ENCODE results near the gene RNASE4.
"Not testable (repeated sequence)": the region's sequence is repeated elsewhere in the genome, so short reads cannot be mapped to it uniquely, and the experiment has no call there.

The RNASE4 gene

DNA sequence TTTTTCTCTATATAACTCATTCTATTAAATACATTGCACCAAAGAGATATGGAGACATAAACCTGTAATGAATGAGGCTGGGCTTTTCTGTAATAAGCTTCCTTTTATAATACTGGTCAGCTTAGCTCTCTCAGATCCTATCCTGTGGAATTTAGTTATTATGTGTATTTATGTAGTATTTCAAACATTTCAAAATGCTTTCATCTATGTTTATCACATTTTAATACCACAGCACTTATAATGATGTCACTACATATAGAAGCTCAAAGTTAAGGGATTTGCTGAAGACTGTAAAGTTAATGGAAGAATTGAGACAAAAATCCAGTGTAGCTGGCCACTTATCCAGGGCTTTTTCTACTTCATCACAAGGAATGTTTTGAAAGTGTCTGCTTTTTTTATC is 15.6 kb downstream of the RNASE4 start:
- DNase-seq, result no peak

DNA sequence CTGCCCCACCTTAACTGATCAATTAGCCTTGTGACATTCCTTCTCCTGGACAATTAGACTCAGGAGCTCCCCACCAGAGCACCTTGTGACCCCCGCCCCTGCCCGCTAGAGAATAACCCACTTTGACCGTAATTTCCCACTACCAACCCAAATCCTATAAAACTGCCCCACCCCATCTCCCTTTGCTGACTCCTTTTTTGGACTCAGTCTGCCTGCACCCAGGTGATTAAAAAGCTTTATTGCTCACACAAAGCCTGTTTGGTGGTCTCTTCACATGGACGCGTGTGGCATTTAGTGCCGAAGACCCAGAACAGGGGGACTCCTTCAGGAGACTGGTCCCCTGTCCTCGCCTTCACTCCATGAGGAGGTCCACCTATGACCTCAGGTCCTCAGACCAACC is 16.6 kb downstream of the RNASE4 start:
- not testable (repeated sequence) for DNase-seq

DNA sequence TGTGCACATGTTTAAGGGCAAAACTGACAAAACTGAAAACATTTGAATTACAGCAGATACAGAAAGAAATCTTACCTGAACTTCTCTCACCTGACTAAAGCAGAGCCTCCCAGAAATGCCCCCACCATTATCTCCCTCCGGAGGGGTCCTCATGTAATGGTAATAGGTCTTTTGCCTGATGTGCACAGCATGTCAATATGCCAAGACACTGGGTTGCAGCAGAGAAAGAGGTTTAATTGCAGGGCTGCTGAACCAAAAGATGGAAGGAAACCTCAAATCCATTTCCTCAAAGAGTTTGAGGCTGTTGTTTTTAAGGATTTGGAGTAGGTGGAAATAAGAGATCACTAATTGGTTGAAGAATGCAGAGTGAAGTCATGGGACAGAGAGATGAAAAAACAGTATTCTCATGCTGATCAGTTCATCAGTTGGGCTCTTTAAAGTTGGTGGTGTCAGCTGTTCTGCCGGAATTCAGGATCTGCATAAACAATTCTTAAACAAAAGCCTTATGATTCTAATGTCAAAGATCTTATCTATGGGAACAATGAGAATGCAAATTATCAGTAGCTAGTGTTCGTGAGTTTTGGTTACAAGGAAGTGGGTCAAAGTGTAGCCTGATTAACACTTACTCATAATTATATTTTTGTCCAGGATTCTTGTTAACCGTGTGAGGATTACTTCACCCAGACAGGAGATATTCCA is 22.4 kb downstream of the RNASE4 start:
- DNase-seq, result no peak

DNA sequence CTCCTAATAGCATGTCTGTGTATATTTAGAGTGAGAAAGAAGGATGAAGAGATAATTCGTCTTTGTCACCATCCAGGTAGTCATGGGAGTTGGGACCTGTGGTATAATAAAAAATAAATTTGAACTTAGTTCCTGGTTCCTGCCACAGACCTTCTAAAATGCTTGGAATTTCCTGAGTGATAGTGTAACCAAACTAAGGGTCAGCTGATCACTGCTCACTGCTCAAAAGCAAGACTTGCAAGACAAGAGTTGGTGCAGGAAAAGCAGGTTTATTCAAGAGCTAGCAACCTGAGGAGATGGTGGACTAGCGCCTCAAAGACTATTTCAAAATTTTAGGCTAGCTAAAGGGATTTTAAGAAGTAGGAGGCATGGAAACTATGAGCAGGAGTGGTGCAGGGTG is 23.3 kb downstream of the RNASE4 start:
- no peak for DNase-seq

DNA sequence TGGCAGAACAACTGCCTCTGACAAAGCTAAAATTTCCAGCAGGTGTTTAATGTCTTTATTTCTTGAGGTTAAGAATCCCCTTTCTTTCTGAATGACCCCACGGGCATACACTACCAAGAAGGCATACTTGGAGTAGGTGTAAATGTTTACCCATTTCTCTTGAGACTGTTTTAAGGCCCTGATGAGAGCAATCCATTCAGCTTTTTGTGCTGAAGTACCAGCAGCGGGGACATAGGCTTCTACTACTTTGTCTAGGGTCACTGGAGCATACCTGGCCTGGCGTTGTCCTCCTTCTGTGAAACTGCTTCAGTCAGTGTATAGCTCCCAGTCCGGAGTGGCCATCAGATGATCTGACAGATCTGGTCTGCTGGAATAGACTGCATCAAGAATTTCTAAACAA is 26.9 kb downstream of the RNASE4 start:
- DNase-seq, result no peak

DNA sequence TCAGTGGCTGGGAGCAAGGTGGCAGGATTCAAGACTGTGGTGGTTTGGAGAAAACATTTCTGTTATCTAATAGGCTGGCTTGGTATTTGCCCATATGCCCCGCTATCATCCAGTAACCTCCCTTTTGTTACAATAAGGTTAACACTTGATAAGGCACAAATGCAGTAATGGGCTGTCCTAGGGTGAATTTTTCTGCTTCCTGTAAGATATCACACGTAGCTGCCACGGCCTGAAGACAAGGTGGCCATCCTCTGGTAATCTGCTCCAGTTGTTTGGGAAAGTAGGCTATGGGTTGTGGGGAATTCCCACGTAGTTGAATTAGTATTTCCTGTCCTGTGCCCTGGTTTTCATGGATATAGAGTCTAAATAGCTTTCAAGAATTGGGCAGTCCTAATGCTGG is 27.3 kb downstream of the RNASE4 start:
- no peak for DNase-seq

DNA sequence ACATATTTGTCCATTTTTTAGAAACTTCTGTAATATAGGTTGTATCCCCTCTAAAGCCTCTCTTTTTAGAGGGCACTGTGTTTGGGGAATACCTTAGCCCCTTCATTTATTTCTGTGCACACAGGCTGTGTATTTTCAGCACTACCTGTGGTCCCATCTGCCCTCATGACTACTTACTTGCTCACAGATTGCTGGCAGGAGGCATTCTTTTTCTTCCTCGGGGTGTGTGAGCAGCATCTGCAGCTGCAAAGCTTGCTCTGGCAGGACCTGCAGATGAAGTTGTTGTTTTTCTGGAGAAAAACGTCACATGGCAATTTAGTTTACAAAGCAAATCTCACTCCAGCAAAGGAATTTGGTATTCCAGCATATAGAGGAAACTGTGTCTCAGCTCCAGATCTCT is 28.5 kb downstream of the RNASE4 start:
- no peak for DNase-seq

DNA sequence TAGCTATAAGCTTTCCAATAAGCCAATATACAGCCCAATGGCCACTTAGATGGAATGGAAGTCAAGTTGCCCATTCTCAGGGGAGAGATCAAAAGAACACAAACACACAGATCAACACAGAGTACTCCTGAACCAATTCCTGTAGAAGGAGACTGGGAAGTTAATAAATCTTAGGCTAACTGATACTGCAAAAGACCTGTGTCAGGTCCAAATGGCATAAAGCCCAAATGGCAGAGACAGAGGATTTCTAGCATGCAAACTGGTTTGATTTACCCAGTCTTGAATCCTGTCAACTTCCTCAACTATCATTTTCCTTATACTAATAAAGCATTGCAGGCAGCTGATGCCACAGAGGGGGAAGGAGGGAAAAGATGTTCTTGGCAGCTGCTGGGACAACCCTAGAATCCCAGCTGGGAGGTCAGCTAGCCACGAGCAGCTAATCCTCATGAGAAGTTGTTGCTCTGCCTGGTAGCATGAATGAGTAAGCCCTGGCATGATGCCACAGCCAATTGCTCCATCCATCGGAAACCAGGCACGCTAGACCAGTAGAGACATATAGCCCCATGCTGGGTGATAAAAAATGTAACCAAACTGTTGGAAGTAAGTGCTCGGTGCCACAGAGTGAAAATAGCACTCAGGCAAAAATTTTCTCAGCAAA is 30.4 kb downstream of the RNASE4 start:
- no peak for DNase-seq

DNA sequence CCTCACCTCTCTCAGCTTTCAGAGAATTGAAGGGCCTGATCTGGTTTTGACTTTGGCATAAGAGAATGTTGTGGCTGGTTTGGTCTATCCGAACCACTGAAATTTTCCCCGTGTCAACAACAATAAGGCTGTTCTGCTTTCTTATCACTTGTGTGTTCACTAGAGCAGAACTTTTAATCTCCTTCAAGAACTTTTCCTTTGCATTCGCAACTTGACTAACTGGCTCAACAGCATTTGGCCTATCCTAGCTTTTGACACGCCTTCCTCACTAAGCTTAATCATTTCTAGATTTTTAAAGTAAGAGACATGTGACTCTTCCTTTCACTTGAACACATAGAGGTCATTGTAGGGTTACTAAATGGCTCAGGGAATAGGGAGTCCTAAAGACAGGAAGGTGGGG is 35.4 kb downstream of the RNASE4 start:
- no peak for DNase-seq

DNA sequence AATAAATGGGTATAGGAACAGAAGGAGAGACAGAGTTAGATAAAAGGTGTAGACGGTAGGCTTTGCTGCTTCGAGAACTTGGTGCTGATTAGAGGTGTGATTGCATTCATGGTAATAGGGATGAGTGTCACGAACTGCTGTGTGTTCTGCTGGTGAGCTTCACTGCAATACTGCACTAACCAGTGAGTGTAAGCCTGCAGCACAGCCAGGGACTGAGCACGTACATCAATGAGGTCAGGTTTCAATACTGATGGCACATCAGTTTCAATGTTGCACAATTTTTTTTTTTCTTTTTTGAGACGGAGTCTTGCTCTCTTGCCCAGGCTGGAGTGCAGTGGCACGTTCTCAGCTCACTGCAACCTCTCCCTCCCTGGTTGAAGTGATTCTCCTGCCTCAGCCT is 36.4 kb downstream of the RNASE4 start:
- no peak for DNase-seq

DNA sequence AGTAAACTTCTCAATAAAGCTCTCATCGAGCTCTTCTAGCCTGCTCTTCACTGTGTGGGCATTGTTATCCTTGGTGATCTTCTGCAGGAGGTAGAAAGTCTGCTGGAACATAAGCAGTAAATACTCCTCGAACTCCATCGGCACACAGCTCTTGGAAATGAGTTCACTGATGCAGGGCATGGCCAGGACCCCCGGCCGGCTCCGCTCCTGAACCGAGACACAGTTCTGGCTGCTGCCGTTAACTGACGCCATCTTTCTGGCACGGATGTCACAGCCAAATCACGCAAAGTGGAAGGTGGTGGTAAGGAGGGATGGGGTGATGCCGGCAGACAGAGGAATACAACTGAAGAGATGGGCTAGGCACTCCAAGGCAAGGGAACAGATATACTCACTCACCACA is 37.7 kb downstream of the RNASE4 start:
- no peak for DNase-seq

DNA sequence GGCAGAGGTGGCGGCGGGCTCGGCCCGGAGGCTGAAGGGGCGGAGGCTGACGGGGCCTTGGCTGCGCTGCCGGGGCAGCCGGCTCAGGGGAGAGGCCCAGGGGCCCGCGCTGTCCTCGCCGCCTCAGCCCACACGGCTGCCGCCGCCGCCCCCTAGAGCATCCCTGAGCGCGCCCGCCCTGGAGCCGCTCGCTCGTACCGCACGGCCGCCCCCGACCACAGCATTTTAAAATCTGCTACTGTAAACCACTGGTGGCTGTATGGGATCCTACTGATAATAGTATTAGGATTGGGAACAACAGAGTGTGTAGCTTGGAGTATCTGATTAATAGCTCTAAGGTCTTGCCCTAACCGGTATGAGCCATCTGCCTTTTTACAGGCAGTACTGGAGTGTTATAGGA is 39.1 kb downstream of the RNASE4 start:
- no peak for DNase-seq

DNA sequence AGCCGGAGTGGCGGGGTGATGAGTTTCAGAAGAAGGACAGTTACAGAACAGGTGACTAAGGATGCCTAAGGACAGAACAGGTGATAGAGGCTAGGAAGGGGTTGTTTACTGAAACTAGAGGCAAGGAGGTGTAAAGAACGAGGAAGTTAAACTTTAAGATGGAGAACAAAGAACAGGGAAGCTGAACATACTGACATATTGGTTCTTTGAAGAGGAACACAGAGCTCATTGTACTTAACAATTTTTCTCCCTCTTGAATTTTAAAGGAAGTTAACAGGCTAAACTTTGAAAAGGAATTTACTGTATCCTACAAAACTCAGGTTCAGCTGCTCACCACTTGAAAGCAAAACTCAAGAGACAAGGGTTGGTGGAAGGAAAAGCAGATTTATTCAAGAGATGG is 41.8 kb downstream of the RNASE4 start:
- not testable (repeated sequence) for DNase-seq

DNA sequence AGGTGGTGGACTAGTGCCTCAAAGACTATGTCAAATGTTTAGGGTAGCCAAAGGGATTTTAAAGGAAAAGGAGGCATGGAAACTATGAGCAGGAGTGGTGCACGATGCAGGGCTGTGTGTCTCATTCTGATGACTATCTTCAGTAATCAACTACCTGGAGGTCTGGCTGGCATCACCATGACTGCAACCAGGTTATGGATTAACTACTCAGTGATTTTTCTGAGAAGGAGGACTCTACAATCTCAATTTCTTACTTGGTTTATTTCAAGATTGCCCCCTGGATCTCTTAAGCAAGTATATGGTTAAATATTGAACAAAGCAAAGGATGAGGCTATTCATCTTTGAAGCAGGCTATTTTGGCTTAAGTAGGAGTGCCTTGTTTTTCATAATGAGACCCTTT is 42.2 kb downstream of the RNASE4 start:
- DNase-seq, result no peak

DNA sequence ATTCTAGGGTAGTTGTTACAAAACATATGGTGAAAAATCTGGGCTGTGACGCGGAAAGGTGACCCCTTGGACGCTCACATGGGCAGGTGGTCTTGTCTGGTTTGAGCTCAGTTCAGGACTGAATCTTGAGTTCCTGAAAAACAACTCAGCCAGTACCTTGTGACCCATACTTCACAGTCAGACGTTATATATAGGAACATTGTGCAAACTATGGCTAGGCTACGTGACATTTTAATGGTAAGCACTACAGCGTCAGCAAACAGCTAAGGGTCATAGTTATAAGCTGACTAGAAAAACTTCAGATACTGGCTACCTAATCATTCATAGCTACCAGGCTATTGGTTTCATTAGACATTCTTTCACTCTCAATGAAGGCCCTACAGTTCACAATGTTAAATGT is 46.5 kb downstream of the RNASE4 start:
- no peak for DNase-seq

DNA sequence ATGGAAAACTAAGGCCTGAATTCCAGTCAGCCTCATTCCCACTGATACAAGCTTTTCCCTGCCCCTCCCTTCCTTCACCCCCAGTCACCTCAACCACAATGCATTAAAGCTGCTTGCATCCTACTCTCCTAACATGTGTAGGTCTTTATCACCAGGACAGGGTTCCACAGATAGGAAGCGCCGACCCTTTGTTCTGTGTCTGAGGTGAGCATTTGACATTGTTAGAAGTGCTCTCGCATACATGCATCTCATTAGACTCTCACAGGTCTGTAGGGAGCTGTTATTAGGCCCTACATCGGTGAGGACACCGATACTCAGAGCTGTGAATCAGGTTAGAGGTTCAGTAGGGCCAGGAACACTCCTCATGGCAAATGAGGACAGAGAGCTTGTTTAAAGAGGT is 48.1 kb downstream of the RNASE4 start:
- DNase-seq, result no peak

DNA sequence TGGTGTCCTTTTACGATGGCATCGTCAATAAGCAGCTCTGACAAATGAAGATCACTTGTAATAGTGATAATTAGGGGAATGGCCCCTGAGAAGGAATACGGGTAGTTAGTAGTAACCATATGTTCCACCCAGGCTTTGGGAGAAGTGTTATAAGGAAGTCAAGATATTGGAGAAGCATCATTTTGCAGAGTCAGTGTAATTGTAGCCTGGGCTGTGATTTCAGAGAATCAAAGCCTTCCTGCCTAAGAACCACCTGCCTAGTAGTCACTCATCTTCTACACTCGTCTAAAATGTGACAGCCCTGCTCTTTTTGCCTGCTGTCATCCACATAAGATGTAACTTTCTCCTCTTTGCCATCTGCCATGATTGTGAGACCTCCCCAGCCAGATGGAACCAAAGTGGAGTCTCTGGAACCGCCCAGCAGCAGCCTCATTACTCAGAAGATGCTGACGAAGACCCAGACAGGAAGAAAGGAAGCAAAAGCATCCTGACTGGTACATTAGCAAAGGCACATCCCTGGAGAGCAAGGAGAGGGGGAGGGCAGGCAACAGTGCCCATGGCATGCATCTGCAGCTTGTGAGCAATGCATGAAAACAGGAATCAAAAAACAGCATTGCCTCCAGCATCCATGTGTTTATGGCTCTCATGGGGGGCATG is 48.7 kb downstream of the RNASE4 start:
- DNase-seq, result no peak

DNA sequence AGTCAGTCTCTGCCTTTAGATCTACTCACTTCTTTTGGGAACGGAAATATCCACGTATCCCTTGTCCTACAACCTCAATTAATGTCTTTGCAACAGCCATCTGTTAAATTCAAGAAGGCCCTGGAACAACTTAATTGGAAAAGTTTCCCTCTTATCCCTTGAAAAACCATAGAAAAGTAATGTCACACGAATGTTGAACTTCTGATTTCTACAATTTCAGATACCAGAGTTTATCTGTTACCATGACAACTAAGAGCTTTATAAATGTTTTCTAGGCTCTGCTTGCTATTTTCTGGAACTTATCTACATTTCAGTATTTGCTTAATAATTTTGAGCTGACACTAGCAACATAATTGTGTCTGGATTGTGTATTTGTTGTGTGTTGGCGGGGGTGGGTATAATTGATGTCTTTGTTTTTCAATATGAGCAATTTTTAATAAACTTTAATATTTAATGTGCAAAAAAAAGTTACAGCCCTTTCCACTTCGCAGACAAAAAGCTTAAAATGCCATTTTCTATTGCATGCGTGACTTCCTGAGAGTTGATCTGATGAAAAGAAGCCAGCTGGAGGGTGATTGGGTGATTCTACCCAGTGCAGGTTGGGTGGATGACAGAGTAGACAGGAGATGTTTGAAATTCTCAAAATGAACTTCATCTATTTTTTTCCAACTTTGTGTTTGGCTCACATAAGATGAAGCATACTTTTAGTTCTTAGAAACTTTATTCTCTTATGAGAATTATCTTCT is 49.5 kb downstream of the RNASE4 start:
- DNase-seq, result no peak

DNA sequence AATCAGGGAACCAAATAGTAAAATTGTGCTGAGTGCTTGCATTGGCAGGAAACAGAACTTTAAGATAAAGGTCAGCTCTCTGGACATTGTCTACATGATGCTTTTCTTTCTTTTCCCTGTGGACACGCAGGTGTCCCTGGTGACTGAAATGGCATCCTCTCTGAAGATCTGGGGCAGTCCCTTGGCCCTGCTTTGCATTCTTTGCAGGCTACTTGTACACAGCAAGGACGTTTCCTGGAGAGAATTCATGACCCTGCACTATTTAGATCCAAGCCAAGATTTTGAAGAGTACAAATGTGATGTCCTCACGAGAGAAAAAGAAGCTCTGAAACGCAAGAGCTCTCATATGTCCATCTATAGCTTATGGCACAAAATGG is 50.1 kb downstream of the RNASE4 start:
- DNase-seq, result no peak

DNA sequence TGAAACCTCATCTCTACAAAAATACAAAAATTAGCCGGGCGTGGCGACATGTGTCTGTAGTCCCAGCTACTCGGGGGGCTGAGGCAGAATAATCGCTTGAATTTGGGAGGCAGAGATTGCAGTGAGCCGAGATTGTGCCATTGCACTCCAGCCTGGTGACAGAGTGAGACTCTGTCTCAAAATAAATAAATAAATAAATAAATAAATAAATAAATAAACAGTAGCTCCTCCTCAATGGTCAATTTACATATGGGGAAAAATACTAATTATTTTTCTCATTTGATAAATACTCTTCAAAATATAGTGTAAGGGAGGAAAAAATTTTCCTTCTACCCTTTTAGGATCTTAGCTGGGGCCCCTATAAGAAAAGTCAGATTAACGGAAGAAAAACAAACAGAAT is 53.9 kb downstream of the RNASE4 start:
- DNase-seq, result not testable (repeated sequence)

DNA sequence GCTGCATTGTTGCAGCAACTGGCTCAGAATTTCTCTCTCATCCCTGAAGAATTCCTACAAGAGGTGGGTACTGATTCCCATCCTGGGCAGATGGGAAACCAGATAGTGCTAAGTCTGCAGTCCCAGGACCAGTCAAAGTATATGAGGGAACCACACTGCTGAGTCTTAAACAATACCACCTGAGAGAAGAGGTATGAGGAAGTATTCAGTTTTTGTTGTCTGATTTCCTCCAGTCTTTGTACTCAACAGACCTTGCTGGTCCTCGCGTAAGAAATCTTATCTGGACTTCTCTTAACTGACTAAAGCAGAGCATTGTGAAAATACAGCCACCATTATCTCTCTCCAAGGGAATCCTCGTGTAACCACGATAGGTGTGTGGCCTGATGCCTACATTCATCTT is 57.8 kb downstream of the RNASE4 start:
- DNase-seq, result no peak

DNA sequence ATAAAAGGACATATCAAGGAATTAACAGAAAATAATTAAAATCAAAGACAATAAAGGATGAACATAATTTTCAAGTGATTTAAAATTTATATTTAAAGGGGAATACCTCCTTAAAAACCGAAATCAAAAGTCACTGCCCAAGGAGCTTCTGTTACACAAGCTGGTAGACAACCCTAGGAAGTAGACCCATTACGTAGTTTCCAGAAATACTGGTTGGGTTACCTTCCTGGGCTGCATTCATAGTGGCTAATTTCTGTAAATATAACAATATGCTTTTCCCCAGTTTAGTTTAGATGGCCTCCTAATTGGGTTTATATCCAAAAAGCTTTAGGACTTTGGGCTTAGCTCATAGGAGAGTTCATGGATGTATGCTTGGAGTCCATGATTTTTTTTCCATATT is 59.2 kb downstream of the RNASE4 start:
- no peak for DNase-seq

DNA sequence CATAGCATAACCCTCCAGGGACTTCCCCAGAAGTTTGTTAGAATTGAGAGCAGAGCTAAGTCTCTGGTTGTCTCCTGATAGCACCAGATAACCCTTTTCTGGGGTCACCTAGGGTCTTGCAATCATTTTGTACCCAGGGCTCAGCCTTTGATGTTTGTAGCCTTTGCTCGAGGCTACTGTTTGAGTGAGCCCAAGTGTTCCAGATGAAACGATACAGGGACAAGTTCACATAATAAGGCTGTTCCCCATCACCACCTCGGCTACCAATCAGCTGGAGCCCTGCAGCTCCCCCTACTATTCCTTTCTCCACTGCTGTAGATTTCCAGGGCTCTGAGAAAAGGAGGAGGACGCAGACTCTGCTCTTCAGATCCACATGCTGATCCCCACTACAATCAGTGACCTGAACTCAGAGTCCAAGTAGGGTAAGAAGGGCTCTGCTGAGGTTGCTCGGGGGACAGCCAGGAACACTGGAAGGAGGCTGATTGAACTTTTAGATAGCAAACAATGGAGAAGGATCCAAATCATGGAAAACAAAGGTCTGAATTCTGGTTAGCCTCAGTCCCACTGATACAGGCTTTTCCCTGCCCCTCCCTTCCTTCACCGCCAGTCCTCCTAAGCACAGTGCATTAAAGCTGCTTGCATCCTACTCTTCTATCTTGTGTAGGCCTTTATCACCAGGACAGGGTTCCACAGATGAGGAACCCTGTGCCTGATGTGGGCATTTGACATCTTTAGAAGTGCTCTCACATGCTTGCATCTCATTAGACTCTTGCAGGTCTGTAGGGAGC is 61.4 kb downstream of the RNASE4 start, which contains the start of gene EDDM3A:
TSS of gene EDDM3A (plus strand) at position 317 of the 788 bp plus-strand sequence. CDS start 1,694 bp downstream, outside the sequence.
- no peak for DNase-seq
